PC-3 (cell line): ENCODE data around the gene ILDR2. TPM values are rescaled to one million over a fixed set of nuclear protein-coding genes. Genes with fewer than 3 reads are reported as not detected.

Source experiments
- ATAC-seq: fragments of 200-7000 bp; cut with Tn5 transposase; 2 replicates; pipeline ENCODE4 v1.9.1; 2020; ENCODE audit warnings: mild to moderate bottlenecking, moderate library complexity
- BruUV-seq: library from RNA; stranded (reverse); fragments of 400-500 nt; replicated peaks from 2 replicates; lab custom pipeline; 2021; lab: Mats Ljungman, UMichigan
- CTCF ChIA-PET: fragments of 300-600 bp; sonication (Branson Sonifier 250); formaldehyde crosslinking; loops from one replicate; lab custom pipeline; 2022; ENCODE audit warnings: antibody characterized with exemption; lab: Charles Lee
- POLR2A ChIA-PET: fragments of 300-600 bp; sonication (Branson Sonifier 250); formaldehyde crosslinking; loops from one replicate; lab custom pipeline; 2022; ENCODE audit warnings: antibody characterized with exemption; ENCODE audit not compliant: unreplicated experiment; lab: Charles Lee
- DNase-seq: peaks from one replicate; pipeline ENCODE4 v3.0.0-alpha.2; 2015
- H2AFZ ChIP-seq: fragments of 300-600 bp; sonication (generic); 2 replicates; pipeline ENCODE4 v1.6.0; 2016; ENCODE audit warnings: antibody characterized with exemption, low read length
- H3F3A ChIP-seq: fragments of 300-600 bp; sonication (generic); one replicate; pipeline ENCODE4 v1.6.0; 2017; ENCODE audit warnings: antibody characterized with exemption, low read length, control low read depth, mild to moderate bottlenecking; ENCODE audit not compliant: unreplicated experiment
- H3K27ac ChIP-seq: fragments of 300-600 bp; sonication (generic); 2 replicates; pipeline ENCODE4 v1.5.1; 2016; ENCODE audit warnings: mild to moderate bottlenecking, low read length
- H3K27me3 ChIP-seq: fragments of 300-600 bp; sonication (generic); 2 replicates; pipeline ENCODE4 v1.6.1; 2016; ENCODE audit warnings: low read length, mixed read lengths
- H3K36me3 ChIP-seq: fragments of 300-600 bp; sonication (generic); 2 replicates; pipeline ENCODE4 v1.6.1; 2016; ENCODE audit warnings: low read depth, mixed run types, low read length, mixed read lengths
- H3K4me1 ChIP-seq: fragments of 300-600 bp; sonication (generic); 2 replicates; pipeline ENCODE4 v1.5.1; 2016; ENCODE audit warnings: low read length; ENCODE audit not compliant: insufficient read depth
- H3K4me2 ChIP-seq: fragments of 300-600 bp; sonication (generic); 2 replicates; pipeline ENCODE4 v1.6.0; 2016; ENCODE audit warnings: low read length
- H3K4me3 ChIP-seq: fragments of 300-600 bp; sonication (generic); 2 replicates; pipeline ENCODE4 v1.5.1; 2016; ENCODE audit warnings: mild to moderate bottlenecking, low read length, mixed read lengths
- H3K79me2 ChIP-seq: fragments of 300-600 bp; sonication (generic); 2 replicates; pipeline ENCODE4 v1.6.1; 2017; ENCODE audit warnings: low read length, mixed read lengths
- H3K9ac ChIP-seq: fragments of 300-600 bp; sonication (generic); 2 replicates; pipeline ENCODE4 v1.6.0; 2016; ENCODE audit warnings: mild to moderate bottlenecking, low read length
- H3K9me2 ChIP-seq: fragments of 300-600 bp; sonication (generic); replicated peaks from 2 replicates; pipeline ENCODE4 v1.6.1; 2016; ENCODE audit warnings: mixed run types, low read length, mixed read lengths
- H3K9me3 ChIP-seq: fragments of 300-600 bp; sonication (generic); 2 replicates; pipeline ENCODE4 v1.6.1; 2016; ENCODE audit warnings: low read length, mixed read lengths
- H4K20me1 ChIP-seq: fragments of 300-600 bp; sonication (generic); 2 replicates; pipeline ENCODE4 v1.6.1; 2016; ENCODE audit warnings: low read length, mixed read lengths
- CTCF ChIP-seq: fragments of 300-600 bp; sonication (generic); conservative IDR thresholded peaks from 2 replicates; pipeline ENCODE4 v1.5.1; 2017; ENCODE audit warnings: antibody characterized with exemption, low read depth, mild to moderate bottlenecking, low read length
- EZH2 ChIP-seq: fragments of 300-600 bp; sonication (generic); IDR thresholded peaks from one replicate; pipeline ENCODE4 v1.6.1; 2017; ENCODE audit warnings: antibody characterized with exemption, mild to moderate bottlenecking, low read length; ENCODE audit not compliant: unreplicated experiment
- EZH2phosphoT487 ChIP-seq: fragments of 300-600 bp; sonication (generic); IDR thresholded peaks from 2 replicates; pipeline ENCODE4 v1.6.1; 2018; ENCODE audit warnings: mild to moderate bottlenecking, antibody characterized with exemption, low read length, borderline replicate concordance
- intact Hi-C: fragments of 100-400 bp; cut with micrococcal nuclease; formaldehyde crosslinking; loops from 2 replicates; pipeline ENCODE4 v1.9.0; 2023
- total RNA-seq: library from RNA; depleted of rRNA; stranded (reverse); fragments of >200 nt; gene quantifications from 2 replicates; pipeline ENCODE4 v1.2.3, GENCODE V29; 2014

The ILDR2 gene
- total RNA-seq, 1 experiment from 2014 or later, result not detected

GRCh38 chr1:166944186-166944967 is 31.0 kb downstream of the ILDR2 start:
- Histone ChIP-seq H3K4me3 (no peak overlapping the region), H3F3A (no peaks in the 10 kb centered on the region), H4K20me1 (no peaks in the 10 kb centered on the region), H3K9me2 (no peaks in the 10 kb centered on the region), H3K9me3 (no peaks in the 10 kb centered on the region), H3K79me2 (no peaks in the 10 kb centered on the region), H3K4me1 (0 out of 2 replicates have a peak, but pooled peaks cover 8% of the 10 kb centered on the region), H3K27ac (no peak overlapping the region), H3K27me3 (peaks cover 75% of the 10 kb centered on the region), H3K36me3 (no peaks in the 10 kb centered on the region), H2AFZ (no peak overlapping the region), H3K9ac (no peak overlapping the region), H3K4me2 (no peak overlapping the region)
- POLR2A ChIA-PET, result no interaction called here
- TF ChIP-seq CTCF (no peak), EZH2phosphoT487 (no peak), EZH2 (no peak)
- CTCF ChIA-PET, result no interaction called here
- ATAC-seq (no peak), DNase-seq (peak; percentile 35)
- no TSS peak for BruUV-seq
- intact Hi-C loops, result no loop called here

- Histone ChIP-seq H3F3A (no peaks in the 10 kb centered on the region), H3K36me3 (no peaks in the 10 kb centered on the region), H3K27ac (no peak overlapping the region), H3K79me2 (no peaks in the 10 kb centered on the region), H4K20me1 (no peaks in the 10 kb centered on the region), H3K9me2 (no peaks in the 10 kb centered on the region), H3K4me1 (0 out of 2 replicates have a peak, but pooled peaks cover 8% of the 10 kb centered on the region), H3K9me3 (no peaks in the 10 kb centered on the region), H3K9ac (no peak overlapping the region), H3K4me2 (no peak overlapping the region), H2AFZ (no peak overlapping the region), H3K4me3 (no peak overlapping the region), H3K27me3 (peaks cover 79% of the 10 kb centered on the region)
- POLR2A ChIA-PET, result no interaction called here
- intact Hi-C loops, result no loop called here
- ATAC-seq (no peak), DNase-seq (no peak)
- BruUV-seq, result no TSS peak
- CTCF ChIA-PET, result no interaction called here
- TF ChIP-seq CTCF, result no peak
- TF ChIP-seq EZH2, result no peak
- no peak for TF ChIP-seq EZH2phosphoT487
Measured at GRCh38 chr1:166939741-166940375, 35.5 kb downstream of the ILDR2 start.

GRCh38 chr1:166937962-166938361 is 37.4 kb downstream of the ILDR2 start:
- Histone ChIP-seq H3K36me3 (no peaks in the 10 kb centered on the region), H3K9ac (no peak overlapping the region)
- POLR2A ChIA-PET, result no interaction called here

More at GRCh38 chr1:166937962-166938361, 37.4 kb downstream of the ILDR2 start:
- DNase-seq, result no peak
- Histone ChIP-seq H3K4me2 (no peak overlapping the region), H3K9me2 (no peaks in the 10 kb centered on the region), H3K4me3 (no peak overlapping the region), H3K9me3 (no peaks in the 10 kb centered on the region), H3F3A (no peaks in the 10 kb centered on the region), H2AFZ (no peak overlapping the region), H3K4me1 (no peaks in the 10 kb centered on the region), H3K79me2 (no peaks in the 10 kb centered on the region), H3K27ac (no peak overlapping the region), H4K20me1 (no peaks in the 10 kb centered on the region), H3K27me3 (peaks cover 82% of the 10 kb centered on the region)
- CTCF ChIA-PET, result no interaction called here
- intact Hi-C loops, result no loop called here
- no peak for TF ChIP-seq EZH2
- BruUV-seq, result no TSS peak
- ATAC-seq, result no peak
